Astrocyte (in vitro differentiated cells and primary cell): ENCODE results near the gene ATF6B.

Source experiments
- CTCF ChIP-seq: IDR thresholded peaks from 2 replicates; pipeline ENCODE4 v1.5.1; 2011; ENCODE audit warnings: low read depth, mild to moderate bottlenecking, inconsistent platforms, low read length, moderate library complexity; ENCODE audit not compliant: insufficient read depth
- EZH2 ChIP-seq: IDR thresholded peaks from 2 replicates; pipeline ENCODE4 v1.6.1; 2012; ENCODE audit warnings: mild to moderate bottlenecking, low read length, inconsistent platforms; ENCODE audit not compliant: insufficient read depth

DNA sequence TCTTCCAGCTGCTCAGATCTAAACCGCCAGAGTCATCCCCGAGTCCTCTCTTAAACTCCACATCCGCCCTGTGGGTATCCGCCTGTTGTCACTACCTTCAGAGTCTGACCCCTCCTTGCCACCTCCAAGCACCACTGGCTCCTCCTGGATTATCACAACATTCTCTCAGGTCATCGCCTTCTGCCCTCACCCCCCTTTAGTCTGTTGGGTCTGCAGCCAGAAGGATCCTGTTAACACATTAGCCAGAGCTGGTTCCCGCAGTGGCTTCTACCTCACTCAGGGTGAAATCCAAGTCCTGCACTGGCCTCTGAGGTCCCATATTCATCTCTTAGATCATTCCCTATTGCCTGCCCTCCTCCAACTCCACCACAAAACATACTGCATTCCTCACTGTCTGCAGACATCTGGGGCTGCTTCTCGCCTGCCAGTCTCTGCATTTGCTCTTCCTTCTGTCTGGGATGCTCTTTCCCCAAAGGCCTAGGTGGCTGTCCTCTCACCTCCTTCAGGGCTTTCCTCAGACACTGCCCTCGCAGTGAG lies 53.0 kb downstream of the ATF6B start:
- TF ChIP-seq CTCF = no peak
- no peak for TF ChIP-seq EZH2
